IMR-90 (cell line): ENCODE results near the gene STEAP3.

Experiments
- CTCF ChIP-seq: conservative IDR thresholded peaks from 2 replicates; pipeline ENCODE4 v1.5.1; 2012; ENCODE audit warnings: mild to moderate bottlenecking, low read depth, low read length, improper control_type of control experiment
- FOS ChIP-seq: fragments of 150-350 bp; IDR thresholded peaks from 2 replicates; pipeline ENCODE4 v1.6.1; 2016; ENCODE audit warnings: low read depth, low read length

- no peak for TF ChIP-seq FOS
- no peak for TF ChIP-seq CTCF
Measured at GRCh38 chr2:119190321-119191111, 33.1 kb upstream of the STEAP3 start.
